Measurements from ENCODE around the gene ATP10B. TPM values are rescaled to one million over a fixed set of nuclear protein-coding genes. Genes with fewer than 3 reads are reported as not detected.

Gene ATP10B
- total RNA-seq, 4 donors from 2014 or later, result 116 to 298 (median 150) TPM

DNA sequence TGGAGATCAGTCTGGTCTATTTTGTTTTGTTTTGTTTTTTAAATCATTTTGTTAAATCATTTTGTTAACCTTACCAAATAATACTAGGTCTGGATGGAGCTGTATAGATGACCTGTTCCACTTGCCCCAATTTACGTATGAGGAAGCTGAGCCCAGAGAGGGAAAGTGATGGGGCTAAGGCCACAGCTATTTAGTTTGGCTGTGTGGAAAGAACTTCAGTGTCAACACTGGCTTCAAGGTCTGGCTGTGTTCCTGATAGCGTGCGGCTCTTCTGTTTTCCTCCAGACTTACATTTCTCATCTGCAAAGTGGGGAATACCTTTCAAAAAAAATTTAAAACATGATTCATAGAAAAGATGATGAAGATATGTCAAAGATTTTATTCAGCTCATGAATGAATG lies 317.9 kb downstream of the ATP10B start:
- Histone ChIP-seq H3K4me3 (no peak overlapping the region), H3K27ac (no peak overlapping the region), H3K4me1 (no peaks in the 10 kb centered on the region), H3K36me3 (no peaks in the 10 kb centered on the region), H3K27me3 (no peaks in the 10 kb centered on the region), H3K9me3 (no peaks in the 10 kb centered on the region)
- WGBS, 2 donors (ENCODE audit: low coverage in 1 of 2), result 90 to 93% methylated on average over 3 of the region's 3 CpGs
- in situ Hi-C loops (cut with MboI; ENCODE audit: low pct_ligation_motif_present in 1 of 4, low pct_unique_long_range_greater_than_20kb in 1 of 4, low sequenced_read_pairs in 3 of 4) (no loop called here), intact Hi-C loops (cut with DNase I; ENCODE audit: low total_unique reads) (no loop called here)
- DNase-seq, result no peak
- TF ChIP-seq POLR2A (IDR thresholded peaks at IDR 0.05), result no peak
- TF ChIP-seq CTCF (IDR thresholded peaks at IDR 0.05), result no peak
- no peak for TF ChIP-seq POLR2AphosphoS5 (IDR thresholded peaks at IDR 0.05)
- no peak for TF ChIP-seq EP300 (IDR thresholded peaks at IDR 0.05; ENCODE audit: low read depth)

GRCh38 chr5:160525471-160526261 lies 326.3 kb downstream of the ATP10B start:
- no peaks in the 10 kb centered on the region for H3K9me3 ChIP-seq
- no peak for TF ChIP-seq POLR2A (IDR thresholded peaks at IDR 0.05)
- TF ChIP-seq EP300 (IDR thresholded peaks at IDR 0.05; ENCODE audit: low read depth), result no peak
- TF ChIP-seq POLR2AphosphoS5 (IDR thresholded peaks at IDR 0.05), result no peak
- no peak for TF ChIP-seq CTCF (IDR thresholded peaks at IDR 0.05)
- peaks cover 0 to 5% (median 0%) of the 10 kb centered on the region in 4 donors for H3K4me1 ChIP-seq
- no peak for DNase-seq
- intact Hi-C loops (cut with DNase I; ENCODE audit: low total_unique reads), result no loop called here
- H3K27me3 ChIP-seq, result no peaks in the 10 kb centered on the region
- in situ Hi-C loops (cut with MboI; ENCODE audit: low pct_ligation_motif_present in 1 of 4, low pct_unique_long_range_greater_than_20kb in 1 of 4, low sequenced_read_pairs in 3 of 4), result no loop called here
- no peak overlapping the region for H3K27ac ChIP-seq
- WGBS, 2 donors (ENCODE audit: low coverage in 1 of 2), result 66 to 72% methylated on average over 3 of the region's 3 CpGs
- no peak overlapping the region for H3K4me3 ChIP-seq
- no peaks in the 10 kb centered on the region for H3K36me3 ChIP-seq

DNA sequence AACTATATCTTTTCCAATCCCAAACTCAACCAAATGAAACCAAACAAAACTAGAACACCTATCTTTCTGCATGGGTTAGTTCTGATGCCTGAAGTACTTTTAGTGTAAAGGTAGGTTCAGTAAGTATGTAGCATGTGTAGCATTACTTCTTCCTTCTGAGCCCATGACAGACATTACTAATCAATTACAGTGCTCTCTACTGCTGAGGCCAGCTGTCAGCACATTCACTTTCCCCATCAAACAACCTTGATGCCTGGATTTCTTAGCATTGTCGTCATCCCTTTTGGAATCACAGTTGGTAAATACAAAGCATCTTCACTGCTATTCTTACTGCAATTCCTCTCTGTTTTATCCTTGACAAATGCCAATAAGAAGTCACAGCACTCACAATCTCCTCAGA lies 327.2 kb downstream of the ATP10B start:
- H3K4me1 ChIP-seq, result peaks cover 0 to 5% (median 0%) of the 10 kb centered on the region in 4 donors
- 91 to 92% methylated on average over 1 of the region's 1 CpG for WGBS, 2 donors (ENCODE audit: low coverage in 1 of 2)
- no peak overlapping the region for H3K27ac ChIP-seq
- no peak for TF ChIP-seq POLR2AphosphoS5 (IDR thresholded peaks at IDR 0.05)
- no peak for TF ChIP-seq POLR2A (IDR thresholded peaks at IDR 0.05)
- no peak for TF ChIP-seq EP300 (IDR thresholded peaks at IDR 0.05; ENCODE audit: low read depth)
- no peak for TF ChIP-seq CTCF (IDR thresholded peaks at IDR 0.05)
- no peaks in the 10 kb centered on the region for H3K9me3 ChIP-seq
- H3K36me3 ChIP-seq, result no peaks in the 10 kb centered on the region
- H3K4me3 ChIP-seq, result no peak overlapping the region
- no peak for DNase-seq
- no peaks in the 10 kb centered on the region for H3K27me3 ChIP-seq
- in situ Hi-C loops (cut with MboI; ENCODE audit: low pct_ligation_motif_present in 1 of 4, low pct_unique_long_range_greater_than_20kb in 1 of 4, low sequenced_read_pairs in 3 of 4), result loop anchor here in 1 of 4 donors (25.0 kb wide), 1 partner anchor 262 kb away; no protein-coding TSS in a partner anchor
- intact Hi-C loops (cut with DNase I; ENCODE audit: low total_unique reads), result no loop called here

- no peak for TF ChIP-seq CTCF (IDR thresholded peaks at IDR 0.05)
- TF ChIP-seq EP300 (IDR thresholded peaks at IDR 0.05; ENCODE audit: low read depth), result no peak
- no peak for TF ChIP-seq POLR2A (IDR thresholded peaks at IDR 0.05)
- TF ChIP-seq POLR2AphosphoS5 (IDR thresholded peaks at IDR 0.05), result no peak
- Histone ChIP-seq H3K4me3 (no peak overlapping the region), H3K36me3 (no peaks in the 10 kb centered on the region), H3K4me1 (peaks cover 0 to 5% (median 0%) of the 10 kb centered on the region in 4 donors), H3K27ac (no peak overlapping the region), H3K9me3 (no peaks in the 10 kb centered on the region), H3K27me3 (no peaks in the 10 kb centered on the region)
- in situ Hi-C loops (cut with MboI; ENCODE audit: low pct_ligation_motif_present in 1 of 4, low pct_unique_long_range_greater_than_20kb in 1 of 4, low sequenced_read_pairs in 3 of 4) (loop anchor here in 1 of 4 donors (25.0 kb wide), 1 partner anchor 264 kb away; no protein-coding TSS in a partner anchor), intact Hi-C loops (cut with DNase I; ENCODE audit: low total_unique reads) (no loop called here)
- no peak for DNase-seq
- 79 to 87% methylated on average over 4 of the region's 4 CpGs for WGBS, 2 donors (ENCODE audit: low coverage in 1 of 2)
Measured at GRCh38 chr5:160523502-160524163, 328.4 kb downstream of the ATP10B start.

Data from transverse colon (tissue), 4 donors.